ENCODE measurements around the gene CLIC1.

- TF ChIP-seq EZH2phosphoT487 (IDR thresholded peaks at IDR 0.05; ENCODE audit: insufficient read depth, low read depth) (no peak), EZH2 (IDR thresholded peaks at IDR 0.05; ENCODE audit: insufficient read depth, poor library complexity, severe bottlenecking) (no peak)
Measured at GRCh38 chr6:31749301-31750036, 13.1 kb upstream of the CLIC1 start.
